ENCODE measurements around the gene CELF2.
"Not testable (repeated sequence)": the region's sequence is repeated elsewhere in the genome, so short reads cannot be mapped to it uniquely, and the experiment has no call there.

CELF2 gene

GRCh38 chr10:11177926-11178471, 160.3 kb downstream of the CELF2 start:
- peak; percentile 45 for DNase-seq

- peak; percentile 95 for DNase-seq
Measured at GRCh38 chr10:11178606-11179515, 161.2 kb downstream of the CELF2 start.

GRCh38 chr10:11179516-11180105, 161.9 kb downstream of the CELF2 start:
- no peak for DNase-seq

GRCh38 chr10:11180228-11180627, 162.6 kb downstream of the CELF2 start:
- peak; percentile 83 for DNase-seq

- DNase-seq = no peak
Measured at GRCh38 chr10:11181978-11182377, 164.3 kb downstream of the CELF2 start.

GRCh38 chr10:11183015-11183414, 165.3 kb downstream of the CELF2 start:
- peak; percentile 56 for DNase-seq

- no peak for DNase-seq
Measured at GRCh38 chr10:11184093-11184492, 166.4 kb downstream of the CELF2 start.

GRCh38 chr10:11185128-11185665, 167.5 kb downstream of the CELF2 start:
- not testable (repeated sequence) for DNase-seq

GRCh38 chr10:11186374-11186773, 168.7 kb downstream of the CELF2 start:
- DNase-seq = no peak

- no peak for DNase-seq
Measured at GRCh38 chr10:11189582-11190376, 172.1 kb downstream of the CELF2 start.

- DNase-seq = no peak
Measured at GRCh38 chr10:11191190-11191589, 173.5 kb downstream of the CELF2 start.

GRCh38 chr10:11191678-11192077, 174.0 kb downstream of the CELF2 start:
- no peak for DNase-seq

GRCh38 chr10:11192304-11193000, 174.8 kb downstream of the CELF2 start:
- DNase-seq = no peak

GRCh38 chr10:11193001-11193551, 175.4 kb downstream of the CELF2 start:
- no peak for DNase-seq

- DNase-seq = no peak
Measured at GRCh38 chr10:11194859-11195586, 177.4 kb downstream of the CELF2 start.

GRCh38 chr10:11195623-11196022, 178.0 kb downstream of the CELF2 start:
- no peak for DNase-seq

- no peak for DNase-seq
Measured at GRCh38 chr10:11197266-11197712, 179.6 kb downstream of the CELF2 start.

- DNase-seq = no peak
Measured at GRCh38 chr10:11197878-11198277, 180.2 kb downstream of the CELF2 start.

- no peak for DNase-seq
Measured at GRCh38 chr10:11201911-11202310, 184.2 kb downstream of the CELF2 start.

GRCh38 chr10:11204351-11204942, 186.8 kb downstream of the CELF2 start:
- DNase-seq = no peak

Data from CD4-positive, alpha-beta T cell treated with Interleukin-17A for 1 hour (primary cell).